HG03378 (cell line): ENCODE results near the gene WASHC2C.
A peak's percentile ranks its signal among the peaks of the same experiment; 100 is the strongest.
"Not testable (repeated sequence)": the region's sequence is repeated elsewhere in the genome, so short reads cannot be mapped to it uniquely, and the experiment has no call there.

Experiments
- ATAC-seq: cut with Tn5 transposase; IDR thresholded peaks from one replicate; pipeline ENCODE4 v1.9.1; 2021; ENCODE audit warnings: mild to moderate bottlenecking, moderate library complexity; ENCODE audit not compliant: unreplicated experiment

The WASHC2C gene, protein sequence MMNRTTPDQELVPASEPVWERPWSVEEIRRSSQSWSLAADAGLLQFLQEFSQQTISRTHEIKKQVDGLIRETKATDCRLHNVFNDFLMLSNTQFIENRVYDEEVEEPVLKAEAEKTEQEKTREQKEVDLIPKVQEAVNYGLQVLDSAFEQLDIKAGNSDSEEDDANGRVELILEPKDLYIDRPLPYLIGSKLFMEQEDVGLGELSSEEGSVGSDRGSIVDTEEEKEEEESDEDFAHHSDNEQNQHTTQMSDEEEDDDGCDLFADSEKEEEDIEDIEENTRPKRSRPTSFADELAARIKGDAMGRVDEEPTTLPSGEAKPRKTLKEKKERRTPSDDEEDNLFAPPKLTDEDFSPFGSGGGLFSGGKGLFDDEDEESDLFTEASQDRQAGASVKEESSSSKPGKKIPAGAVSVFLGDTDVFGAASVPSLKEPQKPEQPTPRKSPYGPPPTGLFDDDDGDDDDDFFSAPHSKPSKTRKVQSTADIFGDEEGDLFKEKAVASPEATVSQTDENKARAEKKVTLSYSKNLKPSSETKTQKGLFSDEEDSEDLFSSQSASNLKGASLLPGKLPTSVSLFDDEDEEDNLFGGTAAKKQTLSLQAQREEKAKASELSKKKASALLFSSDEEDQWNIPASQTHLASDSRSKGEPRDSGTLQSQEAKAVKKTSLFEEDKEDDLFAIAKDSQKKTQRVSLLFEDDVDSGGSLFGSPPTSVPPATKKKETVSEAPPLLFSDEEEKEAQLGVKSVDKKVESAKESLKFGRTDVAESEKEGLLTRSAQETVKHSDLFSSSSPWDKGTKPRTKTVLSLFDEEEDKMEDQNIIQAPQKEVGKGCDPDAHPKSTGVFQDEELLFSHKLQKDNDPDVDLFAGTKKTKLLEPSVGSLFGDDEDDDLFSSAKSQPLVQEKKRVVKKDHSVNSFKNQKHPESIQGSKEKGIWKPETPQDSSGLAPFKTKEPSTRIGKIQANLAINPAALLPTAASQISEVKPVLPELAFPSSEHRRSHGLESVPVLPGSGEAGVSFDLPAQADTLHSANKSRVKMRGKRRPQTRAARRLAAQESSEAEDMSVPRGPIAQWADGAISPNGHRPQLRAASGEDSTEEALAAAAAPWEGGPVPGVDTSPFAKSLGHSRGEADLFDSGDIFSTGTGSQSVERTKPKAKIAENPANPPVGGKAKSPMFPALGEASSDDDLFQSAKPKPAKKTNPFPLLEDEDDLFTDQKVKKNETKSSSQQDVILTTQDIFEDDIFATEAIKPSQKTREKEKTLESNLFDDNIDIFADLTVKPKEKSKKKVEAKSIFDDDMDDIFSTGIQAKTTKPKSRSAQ (N-terminal part only)

DNA sequence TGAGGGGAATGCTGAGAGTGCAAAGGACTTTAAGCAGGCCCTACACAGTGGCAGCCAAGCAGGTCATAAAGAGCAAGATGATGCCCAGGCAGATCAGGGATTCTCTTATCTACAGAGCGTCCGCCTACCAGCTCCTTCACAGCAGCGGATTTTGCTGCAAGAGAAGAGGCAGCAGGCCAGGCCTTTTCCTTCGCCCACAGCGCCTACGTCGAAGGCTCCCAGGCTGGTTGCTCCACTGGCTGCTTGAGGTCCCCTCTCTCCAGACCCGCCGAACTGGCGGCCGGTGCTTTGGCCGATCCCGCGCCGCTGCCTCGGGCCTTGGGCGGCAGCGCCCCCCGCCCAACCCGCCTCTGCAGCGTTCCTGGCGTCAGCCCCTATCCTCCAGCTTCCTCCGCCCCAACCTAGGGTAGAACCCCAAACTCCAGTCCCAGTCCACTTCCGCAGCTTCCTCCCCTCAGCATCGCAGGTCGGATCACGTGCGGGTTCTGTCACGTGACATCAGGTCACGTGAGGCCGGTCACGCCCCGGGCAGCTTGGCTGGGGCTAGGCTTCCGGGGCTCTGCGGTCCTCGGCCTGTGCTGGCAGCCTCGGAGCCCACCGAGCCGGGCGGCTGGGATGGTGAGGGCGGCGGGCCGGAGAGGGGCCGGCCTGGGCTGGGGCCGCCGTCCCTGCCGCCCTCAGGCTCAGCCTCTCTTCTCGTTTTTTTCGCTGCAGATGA lies at the start of gene WASHC2C:
Gene WASHC2C, plus strand, starts transcription at position 564 of the 718 bp plus-strand sequence. Its CDS starts 52 bp downstream, at position 616.
- ATAC-seq: peak; percentile 88

DNA sequence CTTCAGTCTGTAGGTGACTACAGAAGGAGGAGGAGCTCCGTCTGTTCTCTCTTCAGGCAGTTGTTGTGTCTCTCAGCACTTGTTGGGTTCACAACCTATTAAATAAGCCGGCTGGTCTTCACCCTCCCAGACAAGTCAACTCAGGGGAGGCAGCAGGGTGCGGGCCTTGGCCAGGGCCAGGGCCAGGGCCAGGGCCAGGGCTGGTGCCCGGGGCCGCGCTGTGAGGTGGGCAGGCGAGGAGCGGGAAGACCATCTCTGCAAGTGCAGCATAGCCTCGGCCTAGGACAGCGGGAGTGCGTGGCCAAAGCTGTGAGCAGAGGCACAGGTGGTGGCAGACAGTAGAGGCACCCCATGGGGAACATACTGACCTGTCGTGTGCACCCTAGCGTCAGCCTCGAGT lies 48.6 kb upstream of the WASHC2C start:
- not testable (repeated sequence) for ATAC-seq

DNA sequence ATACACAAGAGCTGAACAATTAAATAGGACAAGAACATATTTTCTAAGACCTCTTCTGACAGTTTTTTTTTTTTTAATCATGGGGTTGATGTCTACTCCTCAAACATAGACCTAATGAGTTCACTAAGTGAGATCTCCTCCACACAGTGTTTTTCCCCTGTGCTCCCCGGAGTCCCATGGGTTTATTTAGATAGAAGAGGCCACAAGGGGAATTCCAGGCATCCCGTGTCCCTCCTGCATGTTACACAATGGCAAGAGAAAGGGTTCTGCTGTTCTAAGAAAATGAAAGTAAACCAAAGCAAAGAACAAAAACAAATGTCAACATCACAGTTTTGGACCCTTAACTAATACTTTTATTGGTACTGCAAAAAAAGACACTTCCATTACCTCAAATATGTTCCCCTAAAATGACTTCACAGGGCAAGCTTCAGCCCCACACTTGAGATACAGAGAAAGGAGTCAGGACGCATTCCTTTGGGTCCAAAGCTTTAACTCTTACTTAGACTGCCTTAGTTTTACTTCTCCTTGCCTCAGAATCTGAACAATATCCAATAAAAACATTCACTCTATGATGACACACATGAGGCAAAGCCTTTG lies 16.8 kb upstream of the WASHC2C start:
- peak; percentile 92 for ATAC-seq

DNA sequence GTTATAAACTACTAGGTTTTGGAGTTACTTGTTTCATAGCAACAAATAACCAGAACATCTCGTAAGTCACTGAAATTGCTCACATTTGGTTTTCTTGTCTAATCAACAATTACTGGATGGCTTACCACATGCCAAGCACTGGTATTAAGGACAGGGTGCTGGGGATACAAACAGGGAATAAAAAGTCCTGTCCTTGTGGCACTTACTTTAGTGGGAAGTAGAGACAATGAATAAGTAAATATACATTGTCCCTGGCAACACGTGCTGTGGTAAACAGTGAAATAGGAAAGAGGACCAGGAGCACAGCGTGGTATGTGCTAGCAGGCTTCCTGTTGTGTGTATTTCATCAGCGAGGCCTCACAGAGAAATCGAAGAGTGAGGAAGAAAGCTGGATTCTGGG lies 15.8 kb upstream of the WASHC2C start:
- ATAC-seq: not testable (repeated sequence)

DNA sequence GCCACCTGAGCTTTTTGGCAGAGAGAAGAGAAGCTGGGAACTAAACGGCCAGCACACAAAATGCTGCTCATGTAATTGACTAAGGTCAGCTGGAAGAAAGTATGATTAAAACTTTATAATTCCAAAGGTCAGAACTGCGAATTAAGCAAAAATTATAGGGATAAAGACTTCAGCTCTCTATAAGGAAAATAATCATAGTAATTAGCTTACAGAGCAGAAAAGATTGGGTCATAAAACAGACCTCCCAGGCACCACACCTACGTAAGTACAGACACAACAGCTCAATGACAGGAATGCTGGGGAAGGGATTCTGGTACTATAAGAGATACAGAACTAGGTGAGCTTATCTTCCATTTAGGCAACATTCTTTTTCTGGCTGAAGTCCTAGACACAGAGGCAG lies 10.0 kb upstream of the WASHC2C start:
- not testable (repeated sequence) for ATAC-seq

DNA sequence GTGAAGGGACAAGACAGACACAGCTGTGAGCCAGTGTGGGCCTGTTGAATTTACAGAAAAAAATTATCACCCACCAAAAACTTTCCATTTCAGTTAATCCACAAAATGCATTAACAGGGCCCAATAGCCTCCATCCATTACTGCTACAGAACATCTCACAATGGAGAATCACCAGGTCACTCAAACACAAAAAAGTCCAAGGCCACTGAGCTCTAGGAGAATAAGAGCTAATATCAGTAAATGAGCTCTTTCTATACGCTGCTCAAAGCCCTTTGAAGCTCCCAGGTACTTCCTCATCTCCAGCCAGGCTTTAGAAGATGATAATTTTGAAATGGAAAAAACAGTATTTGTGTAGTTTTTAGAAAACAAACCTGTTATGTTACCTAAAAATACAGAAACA lies 9.4 kb upstream of the WASHC2C start:
- ATAC-seq: not testable (repeated sequence)

DNA sequence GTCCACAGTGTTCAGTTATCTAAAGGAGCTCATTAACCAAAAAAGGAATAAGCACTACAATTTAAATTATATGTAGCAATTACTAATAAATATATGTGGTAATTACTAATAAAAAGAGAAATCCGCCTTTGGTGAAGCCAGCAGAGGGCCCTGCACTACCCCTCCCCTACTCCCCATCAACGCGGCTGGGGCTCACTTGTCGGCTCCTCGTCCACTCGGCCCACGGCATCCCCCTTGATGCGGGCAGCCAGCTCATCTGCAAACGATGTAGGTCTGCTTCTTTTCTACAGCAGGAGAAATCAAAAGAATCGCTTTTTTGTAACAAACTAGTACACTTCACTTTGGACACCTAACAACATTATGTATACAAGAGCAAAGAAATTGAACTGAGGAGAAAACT lies 5.6 kb upstream of the WASHC2C start:
- ATAC-seq: not testable (repeated sequence)

DNA sequence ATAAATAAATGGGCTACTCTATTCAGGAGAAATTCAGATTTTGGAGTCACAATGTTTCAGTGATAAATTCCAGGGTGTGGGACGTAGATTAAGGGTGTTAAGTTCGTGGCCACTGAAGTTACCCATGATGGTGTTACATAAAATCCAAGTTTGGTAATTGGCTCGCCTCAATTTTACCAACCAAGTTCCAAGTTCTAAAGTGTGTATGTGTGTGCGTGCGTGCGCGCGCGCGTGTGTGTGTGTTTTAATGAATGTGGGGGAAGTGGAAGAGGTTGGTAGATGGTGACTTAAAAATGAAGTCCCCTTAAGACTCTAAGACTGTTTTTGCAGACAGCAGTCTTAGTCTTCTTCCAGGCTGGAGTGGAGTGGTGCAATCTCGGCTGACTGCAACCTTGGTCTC lies 3.2 kb upstream of the WASHC2C start:
- not testable (repeated sequence) for ATAC-seq

DNA sequence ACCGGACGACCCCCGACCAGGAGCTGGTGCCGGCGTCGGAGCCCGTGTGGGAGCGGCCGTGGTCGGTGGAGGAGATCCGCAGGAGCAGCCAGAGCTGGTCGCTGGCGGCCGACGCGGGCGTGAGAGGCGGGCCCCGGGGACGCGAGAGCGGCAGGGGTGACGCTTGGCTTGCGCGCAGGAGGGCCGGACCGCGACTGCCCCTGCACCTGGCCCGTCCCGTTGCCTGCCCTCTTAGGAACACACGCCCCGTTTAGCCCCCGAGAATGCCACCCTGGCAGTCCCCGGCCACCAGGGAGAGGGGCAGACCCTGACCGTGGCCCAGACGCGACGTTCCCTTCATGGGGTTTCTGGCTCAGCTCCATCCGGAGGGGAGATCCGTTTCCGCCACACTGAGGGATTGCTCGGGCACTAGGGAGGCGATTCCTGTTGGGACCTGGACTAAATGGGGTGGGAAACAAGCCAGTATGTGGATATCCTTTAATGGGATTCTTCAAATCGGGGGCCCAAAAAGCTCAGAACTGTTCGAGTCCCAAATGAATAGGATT lies 427 bp downstream of the WASHC2C start:
- peak; percentile 43 for ATAC-seq

DNA sequence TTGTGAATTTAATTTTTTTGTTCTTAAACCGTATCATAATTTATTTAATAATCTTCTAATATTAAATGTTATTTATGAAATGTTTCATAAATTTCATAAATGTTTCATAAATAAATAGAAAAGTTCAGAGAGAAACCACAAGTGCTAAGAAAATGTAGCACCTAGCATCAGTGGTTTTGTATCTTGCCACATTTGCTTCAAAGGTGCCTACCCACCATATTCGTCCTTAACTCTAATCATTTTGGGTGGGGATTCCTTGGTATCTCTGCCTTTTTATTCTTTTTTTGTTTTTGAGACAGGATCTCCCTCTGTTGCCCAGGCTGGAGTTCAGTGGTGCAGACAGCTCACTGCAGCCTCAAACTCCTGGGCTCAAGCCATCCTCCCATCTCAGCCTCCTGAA lies 7.4 kb downstream of the WASHC2C start:
- ATAC-seq: not testable (repeated sequence)

DNA sequence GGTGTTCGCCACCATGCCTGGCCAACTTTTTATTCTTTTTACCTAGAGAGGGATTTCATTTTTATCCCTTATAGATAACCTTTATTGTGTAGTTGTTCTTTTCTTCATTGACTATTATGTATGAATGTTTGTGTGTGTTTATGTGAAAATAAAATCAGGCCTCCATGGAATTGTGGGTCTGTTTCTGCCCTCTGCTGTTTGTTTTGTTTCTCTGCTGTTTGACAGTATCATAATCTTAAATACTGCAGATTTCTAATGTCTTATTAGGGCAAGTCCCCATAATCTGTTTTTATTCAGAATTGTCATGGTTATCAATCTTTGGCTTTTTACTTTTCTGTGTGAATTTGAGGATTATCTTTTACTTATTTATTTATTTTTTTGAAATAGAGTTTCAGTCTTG lies 7.8 kb downstream of the WASHC2C start:
- not testable (repeated sequence) for ATAC-seq

DNA sequence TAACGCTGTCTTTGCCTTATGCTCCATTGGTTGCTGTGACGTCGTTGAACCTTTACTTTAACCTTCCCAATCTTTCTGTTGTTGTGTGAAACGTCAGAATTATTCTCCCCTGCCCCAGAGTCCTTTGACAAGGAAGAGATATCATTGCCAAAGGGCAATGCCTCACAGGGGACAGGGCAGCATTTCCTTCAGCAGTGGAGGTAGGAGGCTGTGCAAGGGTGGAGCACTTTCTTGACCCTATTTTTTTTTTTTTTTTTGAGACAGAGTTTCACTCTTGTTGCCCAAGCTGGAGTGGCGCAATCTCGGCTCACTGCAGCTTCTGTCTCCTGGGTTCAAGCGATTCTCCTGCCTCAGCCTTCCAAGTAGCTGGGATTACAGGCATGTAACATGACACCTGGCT lies 14.5 kb downstream of the WASHC2C start:
- ATAC-seq: not testable (repeated sequence)

DNA sequence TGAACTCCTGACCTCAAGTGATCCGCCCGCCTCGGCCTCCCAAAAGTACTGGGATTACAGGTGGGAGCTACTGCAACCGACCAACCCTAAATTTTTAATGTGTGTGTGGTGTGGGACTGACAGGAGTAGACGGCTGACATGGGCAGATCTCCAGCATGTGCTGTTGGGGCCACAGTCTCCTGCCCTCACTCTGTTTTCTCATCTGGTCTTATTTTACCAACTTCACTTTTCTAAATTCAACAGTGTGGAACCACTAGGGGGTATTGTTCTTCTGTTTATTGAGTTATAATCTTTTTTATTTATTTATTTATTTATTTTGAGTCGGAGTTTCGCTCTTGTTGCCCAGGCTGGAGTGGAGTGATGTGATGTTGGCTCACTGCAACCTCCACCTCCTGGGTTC lies 14.9 kb downstream of the WASHC2C start:
- not testable (repeated sequence) for ATAC-seq

DNA sequence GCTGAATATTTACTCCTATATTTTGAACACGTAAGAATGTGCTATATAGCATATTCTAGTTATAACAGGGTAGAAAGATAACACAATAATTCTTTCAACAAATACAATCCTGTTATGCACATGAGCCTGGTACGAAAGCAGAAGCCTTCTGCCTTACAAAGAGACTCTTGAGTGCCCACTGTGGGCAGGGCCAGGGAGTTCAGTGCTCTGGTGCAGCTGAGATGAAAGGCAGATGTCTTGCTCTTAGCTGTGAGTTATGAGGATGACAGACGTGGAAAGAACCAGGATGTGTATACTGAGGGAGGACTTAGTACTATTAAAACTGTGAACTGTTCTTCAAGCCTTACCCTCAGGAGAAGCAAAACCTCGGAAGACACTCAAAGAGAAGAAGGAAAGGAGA lies 24.1 kb downstream of the WASHC2C start:
- ATAC-seq: not testable (repeated sequence)

DNA sequence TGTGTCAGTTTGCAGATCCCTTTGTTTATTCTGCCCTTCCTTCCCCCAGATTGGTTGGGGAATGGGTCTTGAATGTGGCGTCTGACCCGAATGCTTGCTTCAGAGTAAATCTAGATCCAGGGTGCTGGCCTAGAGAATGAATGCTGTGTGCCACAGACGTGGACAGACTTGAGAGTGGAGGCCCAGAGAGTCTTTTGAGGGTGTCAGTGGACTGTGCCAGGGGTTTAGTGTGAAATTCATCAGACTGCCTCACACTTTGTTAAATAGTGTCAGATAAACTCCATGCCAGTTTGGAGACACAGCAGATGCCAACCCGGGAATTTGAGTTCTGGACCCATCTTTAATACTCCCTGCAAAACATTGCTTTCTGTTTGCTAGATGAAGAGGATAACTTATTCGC lies 25.1 kb downstream of the WASHC2C start:
- not testable (repeated sequence) for ATAC-seq

DNA sequence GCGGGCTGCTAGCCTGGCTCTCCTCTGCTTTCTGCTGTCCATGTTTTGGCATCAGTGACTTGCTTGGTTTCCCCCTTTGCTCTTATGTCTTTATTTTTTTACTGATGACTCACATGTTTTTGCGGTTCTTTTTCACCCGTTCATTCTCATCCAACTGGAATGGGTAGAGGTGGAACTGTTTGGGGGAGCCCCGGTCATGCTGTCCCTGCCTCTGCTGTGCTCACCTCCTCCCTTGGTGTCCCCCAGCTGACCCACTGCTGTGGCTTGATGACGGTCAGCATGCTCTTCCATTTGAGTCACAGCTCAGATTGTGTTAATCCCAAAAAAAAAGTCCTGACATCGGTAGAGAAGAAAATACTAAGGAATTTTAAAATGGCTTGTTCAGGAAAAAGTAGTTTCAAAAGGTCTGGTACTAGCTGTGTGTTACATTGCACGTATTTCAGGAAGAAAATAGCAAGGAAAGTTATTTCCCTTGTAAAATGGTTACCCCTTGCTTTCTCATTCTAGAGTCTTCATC lies 27.0 kb downstream of the WASHC2C start:
- ATAC-seq: not testable (repeated sequence)

DNA sequence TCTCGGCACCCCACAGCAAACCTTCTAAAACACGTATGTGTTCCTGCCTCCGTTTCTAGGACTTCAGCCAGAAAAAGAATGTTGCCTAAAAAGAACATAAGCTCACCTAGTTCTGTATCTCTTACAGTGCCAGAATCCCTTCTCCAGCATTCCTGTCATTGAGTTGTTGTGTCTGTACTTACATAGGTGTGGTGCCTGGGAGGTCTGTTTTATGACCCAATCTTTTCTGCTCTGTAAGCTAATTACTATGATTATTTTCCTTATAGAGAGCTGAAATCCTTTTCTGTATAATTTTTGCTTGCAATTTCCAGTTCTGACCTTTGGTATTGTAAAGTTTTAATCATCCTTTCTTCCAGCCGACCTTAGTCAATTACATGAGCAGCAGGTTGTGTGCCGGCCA lies 28.0 kb downstream of the WASHC2C start:
- not testable (repeated sequence) for ATAC-seq

DNA sequence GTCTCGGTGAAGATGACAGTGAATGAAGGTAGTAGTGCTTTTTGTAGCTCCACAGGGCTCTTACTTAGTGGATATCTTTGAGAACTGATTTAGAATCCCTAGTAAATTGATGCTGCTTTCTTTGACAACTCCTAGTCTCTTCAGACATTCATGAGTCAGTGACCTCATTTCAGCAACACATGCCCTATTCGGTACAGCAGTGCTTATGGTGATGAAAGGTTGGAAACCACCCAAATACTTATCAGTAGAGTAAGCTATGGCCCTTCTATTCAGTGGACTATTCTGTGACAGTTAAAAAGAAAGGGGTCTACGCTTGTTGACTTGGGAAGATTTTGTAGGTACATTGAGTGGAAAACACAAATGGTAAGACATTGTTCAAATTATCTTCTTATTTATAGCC lies 29.0 kb downstream of the WASHC2C start:
- not testable (repeated sequence) for ATAC-seq
